ENCODE data around the gene CCDC92.

Gene CCDC92

DNA sequence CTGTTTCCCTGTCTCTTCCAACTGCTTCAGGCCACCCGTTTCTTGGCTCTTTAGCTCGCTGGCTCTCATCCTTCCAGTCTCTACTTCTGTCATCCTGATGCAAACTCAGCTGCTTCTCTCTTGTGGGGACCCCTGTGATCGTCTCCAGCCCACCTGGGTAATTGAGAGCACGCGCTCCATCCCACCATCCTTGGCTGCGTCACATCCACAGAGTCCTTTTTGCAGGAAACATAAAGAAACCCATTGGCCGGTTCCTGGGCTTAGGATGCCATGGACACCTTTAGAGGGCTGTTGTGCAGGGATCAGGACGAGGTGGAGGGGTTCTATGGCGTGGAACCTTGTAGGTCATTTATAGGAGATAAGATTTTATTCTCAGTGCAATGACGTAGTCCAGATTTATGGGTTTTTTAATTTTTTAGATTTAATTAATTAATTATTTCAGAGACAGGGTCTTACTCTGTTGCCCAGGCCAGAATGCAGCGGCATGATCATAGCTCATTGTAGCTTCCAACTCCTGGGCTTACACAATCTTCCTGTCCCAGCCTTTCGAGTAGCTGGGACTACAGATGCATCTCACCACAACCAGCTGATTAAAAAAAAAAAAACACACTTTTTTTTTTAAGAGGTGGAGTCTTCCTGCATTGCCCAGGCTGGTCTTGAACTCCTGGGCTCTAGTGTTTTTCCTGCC lies 82.6 kb downstream of the CCDC92 start:
- DNase-seq (ENCODE audit: low spot score): no peak

DNA sequence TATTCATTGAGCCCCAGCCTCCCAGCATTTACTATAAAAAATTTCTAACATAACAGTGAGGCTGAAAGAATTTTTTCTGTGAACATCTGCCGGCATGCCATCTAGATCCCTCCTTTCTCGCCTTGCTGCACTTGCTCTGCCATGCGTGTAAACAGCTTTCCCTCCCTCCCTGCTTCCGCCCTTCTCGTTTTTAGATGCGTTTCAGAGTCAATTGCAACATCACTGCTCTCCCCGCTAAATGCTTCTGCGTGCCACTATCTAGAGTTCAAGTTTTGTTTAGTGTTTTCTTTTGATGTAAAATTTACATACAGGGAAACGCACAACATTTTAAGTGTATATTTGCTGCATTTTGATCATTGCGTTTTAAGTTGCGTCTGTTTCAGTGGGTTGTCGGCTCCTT lies 83.6 kb downstream of the CCDC92 start:
- no peak for DNase-seq (ENCODE audit: low spot score)

DNA sequence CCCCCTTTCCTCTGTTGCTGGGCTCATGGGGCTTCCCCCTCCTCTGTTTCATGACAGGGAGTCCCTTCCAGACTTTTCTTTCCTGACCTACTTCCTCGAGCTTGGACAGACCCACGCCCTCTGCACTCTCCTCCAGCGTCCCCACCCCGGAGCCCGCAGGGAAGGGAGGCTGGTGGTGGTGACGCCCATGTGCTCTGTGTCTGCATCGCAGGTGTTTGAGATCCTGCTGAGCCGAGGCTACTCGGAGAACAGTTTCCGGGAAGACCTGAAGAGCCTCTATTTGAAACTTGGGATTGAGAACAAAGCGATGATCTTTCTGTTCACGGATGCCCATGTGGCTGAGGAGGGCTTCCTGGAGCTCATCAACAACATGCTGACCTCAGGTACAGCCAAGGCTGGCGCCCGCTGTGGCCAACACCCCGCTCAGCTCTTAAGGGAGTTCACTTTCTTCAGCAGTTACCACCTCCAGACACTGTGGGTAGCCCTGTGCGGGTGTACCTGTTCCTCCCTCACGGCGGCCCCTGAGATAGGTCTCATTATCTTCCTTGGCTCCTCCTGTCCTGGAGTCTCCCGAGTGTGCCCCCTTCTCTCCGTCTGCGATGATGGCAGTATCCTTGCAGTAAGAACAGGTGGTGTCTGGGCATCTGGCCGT lies 85.6 kb downstream of the CCDC92 start:
- DNase-seq (ENCODE audit: low spot score): no peak

DNA sequence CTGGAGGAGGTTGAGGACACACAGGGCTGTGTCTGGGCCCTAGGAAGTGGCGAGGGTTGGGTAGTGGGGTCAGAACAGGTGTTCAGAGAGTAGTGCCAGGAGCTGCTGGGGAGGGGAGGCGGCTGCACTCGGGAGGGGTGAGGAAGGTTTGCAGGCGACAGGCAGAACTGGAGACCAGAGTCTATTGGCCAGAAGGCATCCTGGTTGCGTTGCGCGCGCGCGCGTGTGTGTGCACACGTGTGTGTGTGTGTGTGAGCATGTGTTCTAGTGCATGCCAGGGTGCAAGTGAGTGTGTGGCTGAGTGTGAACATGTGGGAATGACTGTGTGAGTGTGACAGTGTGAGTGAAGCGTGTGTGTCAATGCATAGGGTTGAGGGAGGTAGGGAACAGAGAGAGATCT lies 86.4 kb downstream of the CCDC92 start:
- DNase-seq (ENCODE audit: low spot score): no peak
